ENCODE measurements around the gene ABCA3.
"Not testable (repeated sequence)": the region's sequence is repeated elsewhere in the genome, so short reads cannot be mapped to it uniquely, and the experiment has no call there.

Gene ABCA3

GRCh38 chr16:2277466-2278271, 62.9 kb downstream of the ABCA3 start:
- no peak for DNase-seq

GRCh38 chr16:2276368-2277195, 63.9 kb downstream of the ABCA3 start:
- DNase-seq = no peak

DNA sequence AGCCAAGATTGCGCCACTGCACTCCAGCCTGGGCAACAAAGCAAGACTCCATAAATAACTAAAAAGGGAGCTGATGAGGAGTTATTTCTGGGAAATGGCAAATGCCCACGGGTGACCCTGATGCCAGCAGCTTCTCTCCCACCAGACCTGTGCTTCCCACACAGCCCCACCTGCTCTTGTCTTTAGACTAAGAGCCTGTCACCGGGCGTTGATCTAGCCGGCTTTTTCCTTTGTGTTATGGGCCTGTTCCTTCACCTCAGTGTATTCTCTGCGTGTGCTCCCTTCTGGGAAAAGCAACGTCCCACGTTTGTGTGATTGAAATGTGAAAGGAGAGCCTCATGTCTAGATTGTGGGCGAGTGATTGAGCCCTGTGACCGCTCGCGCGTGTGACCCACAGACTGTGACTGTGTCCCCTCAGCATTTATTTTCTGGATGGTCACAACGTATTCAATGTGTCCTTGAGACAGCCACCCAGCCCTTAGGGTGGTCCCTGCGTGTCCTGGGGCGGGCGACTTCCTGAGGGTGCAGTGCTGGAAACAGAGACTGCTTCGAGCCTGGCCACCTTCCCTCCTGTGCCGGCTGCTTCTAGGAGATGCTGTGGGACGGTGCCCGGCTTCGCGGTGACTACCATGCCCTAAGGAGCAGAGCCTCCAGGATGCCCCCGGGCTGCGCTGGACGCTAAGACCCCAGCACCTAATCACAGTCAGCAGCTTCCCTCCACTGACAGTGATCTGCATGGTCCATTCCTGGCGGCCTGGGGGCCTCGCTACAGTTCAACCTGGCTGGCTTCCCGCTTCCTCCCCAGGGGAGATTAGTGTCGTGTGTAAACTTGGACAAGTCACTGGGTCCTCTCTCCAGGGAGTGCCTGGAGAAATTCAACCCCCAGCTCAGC, 64.8 kb downstream of the ABCA3 start:
- DNase-seq = no peak

DNA sequence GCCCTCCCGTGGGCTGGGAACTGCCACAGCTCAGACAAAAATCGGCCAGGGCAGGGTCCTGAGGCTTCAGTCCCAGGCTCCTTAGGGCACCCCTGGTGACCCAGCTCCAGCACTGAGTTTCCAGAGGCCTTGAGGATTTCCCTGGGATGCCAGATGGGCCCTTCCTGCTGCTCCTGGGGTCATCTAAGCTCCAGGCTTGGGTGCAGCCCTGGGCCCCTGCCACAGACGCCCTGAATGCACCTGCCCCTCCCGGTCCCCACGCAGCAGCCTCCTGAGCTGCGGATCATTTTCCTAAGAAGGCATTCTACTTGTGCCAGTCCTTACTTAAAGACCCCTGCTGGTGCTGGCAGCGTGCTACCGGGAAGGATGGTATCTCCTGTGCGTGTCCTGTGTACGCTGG, 66.6 kb downstream of the ABCA3 start:
- DNase-seq = no peak

- no peak for DNase-seq
Observed at GRCh38 chr16:2273484-2273883, 67.0 kb downstream of the ABCA3 start.

- no peak for DNase-seq
Observed at GRCh38 chr16:2271848-2272461, 68.6 kb downstream of the ABCA3 start.

DNA sequence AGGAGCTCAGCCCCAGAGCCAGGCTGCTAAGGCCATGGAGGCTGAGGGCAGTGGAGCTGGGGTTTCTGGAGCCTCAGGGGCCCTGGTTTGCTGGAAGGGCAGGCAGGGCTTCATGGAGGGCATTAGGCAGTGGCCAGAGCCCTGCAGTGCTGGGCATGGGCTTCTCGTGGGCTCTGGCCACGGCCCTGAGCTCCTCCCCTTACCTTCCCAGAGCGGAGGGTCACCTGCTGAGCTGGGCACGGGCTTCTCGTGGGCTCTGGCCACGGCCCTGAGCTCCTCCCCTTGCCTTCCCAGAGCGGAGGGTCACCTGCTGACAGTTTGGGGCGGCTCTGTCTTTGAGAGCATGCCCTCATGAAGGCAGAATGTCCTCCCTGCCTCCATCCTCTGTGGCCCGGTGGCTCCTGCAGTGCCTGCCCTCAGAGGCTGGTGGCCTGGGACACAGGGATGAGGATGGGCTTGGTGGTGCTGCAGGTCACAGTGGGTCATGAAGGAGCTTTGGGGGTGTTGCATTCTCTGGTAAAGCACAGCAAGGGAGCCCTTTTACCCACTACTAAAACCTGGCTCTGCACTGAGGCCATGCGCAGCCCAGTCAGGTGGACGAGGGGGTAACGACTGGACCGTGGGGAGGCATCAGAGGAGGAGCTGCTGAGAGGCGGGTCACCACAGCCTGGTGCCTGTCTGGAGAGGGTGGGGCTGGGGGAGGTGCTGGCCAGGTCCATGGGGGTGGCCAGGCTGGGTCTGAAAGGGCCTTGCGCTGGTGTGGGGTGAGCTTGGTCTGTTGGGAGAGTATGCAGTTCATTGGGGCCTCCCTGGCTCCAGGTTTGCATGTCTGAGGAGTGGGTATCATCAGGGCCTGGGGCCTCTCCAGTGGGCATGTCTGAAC, 69.7 kb downstream of the ABCA3 start:
- DNase-seq = no peak

DNA sequence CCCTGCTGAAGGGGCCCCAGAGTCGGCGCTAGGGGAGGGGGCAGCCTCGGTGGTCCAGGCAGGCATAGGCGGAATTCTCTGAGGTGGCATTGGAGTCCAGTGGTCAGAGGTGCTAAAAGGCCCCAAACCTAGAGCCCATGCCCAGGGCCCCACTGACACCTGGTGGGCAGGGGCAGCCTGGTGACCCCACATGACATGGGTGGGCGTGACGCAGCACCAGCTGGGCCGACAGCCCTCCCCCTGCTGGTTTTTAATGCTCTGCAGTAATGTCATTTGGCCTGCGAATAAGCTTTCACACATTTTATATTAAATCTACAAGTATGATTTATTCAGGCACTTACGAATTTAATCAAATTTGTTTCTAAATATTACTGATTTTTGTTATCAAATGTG, 70.5 kb downstream of the ABCA3 start:
- no peak for DNase-seq

DNA sequence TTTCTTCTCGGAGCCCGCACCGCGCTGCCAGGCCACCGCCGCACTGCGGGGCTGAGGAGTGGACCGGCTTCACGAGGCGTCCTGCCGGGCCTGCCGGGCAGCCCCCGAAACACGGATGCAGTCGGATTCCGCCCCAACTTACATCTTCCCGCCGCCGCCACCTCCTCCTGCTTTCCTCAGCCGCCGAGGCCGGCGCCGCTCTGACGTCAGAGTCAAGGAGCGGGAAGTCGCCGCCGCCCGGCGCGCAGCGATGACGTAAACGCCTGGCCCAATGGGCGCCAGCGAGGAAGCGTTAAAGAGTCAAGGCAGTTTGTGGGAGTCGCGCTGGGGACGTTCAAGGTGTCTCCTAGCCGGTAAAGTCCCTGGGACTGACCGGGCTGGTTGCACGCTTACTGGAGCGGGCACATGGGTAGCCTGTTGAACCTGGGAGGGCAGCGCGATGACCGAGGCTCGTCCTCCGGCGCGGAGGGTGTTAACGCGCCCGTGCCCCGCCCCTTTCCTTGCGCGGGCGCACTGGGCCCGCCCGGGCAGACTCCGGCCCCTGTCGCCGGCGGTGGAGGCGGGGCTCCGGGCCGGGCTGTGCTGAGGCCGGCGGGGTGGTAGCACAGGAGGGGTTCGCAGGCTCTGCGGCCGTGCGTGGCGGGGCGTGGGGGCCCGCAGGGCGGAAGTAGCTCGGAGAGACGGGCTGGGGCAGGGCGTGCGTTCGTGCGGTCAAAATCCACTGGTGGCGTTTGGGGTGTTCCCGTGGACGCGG, 72.4 kb downstream of the ABCA3 start, which contains the start of gene RNPS1:
Gene RNPS1, minus strand, starts transcription at position 214 of the 754 bp plus-strand sequence. CDS start 3,483 bp downstream, outside the sequence.
- DNase-seq = peak; percentile 93

DNA sequence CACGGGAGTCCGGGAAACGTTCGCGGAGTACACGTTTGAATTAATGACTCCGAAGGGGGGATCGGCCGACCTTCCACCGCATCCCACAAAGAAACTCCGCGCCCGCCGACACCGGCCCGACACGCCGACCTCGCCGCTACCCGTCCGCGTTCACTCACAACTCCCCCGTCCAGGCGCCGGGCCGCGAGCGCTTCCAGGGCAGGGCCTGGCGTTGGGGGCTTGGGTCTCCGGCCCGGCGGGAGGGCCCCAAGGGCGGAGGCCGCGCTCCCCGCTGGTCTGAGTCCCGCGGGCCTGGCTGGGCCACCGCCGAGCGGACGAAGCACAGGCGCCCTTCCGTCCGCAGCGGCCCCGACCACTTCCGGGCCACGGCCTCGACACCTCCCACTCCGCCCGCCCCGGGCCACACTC, 73.0 kb downstream of the ABCA3 start:
- not testable (repeated sequence) for DNase-seq

- not testable (repeated sequence) for DNase-seq
Observed at GRCh38 chr16:2266887-2267286, 73.6 kb downstream of the ABCA3 start.

GRCh38 chr16:2263026-2263425, 77.5 kb downstream of the ABCA3 start:
- DNase-seq = not testable (repeated sequence)

DNA sequence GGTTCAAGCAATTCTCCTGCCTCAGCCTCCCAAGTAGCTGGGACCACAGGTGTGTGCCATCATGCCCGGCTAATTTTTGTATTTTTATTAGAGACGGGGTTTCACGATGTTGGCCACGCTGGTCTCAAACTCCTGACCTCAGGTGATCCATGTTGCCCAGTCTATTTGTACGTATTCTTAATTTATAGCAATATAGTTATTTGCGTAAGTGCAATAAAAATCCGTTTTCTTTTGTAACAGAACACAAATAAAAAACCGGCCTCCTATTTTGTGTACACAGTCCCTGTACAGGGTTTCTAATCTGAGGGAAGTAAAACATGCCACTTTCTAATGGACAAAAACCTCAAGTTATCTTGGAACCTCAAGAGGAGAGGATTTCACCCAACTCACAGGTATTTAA, 80.3 kb downstream of the ABCA3 start:
- no peak for DNase-seq

DNA sequence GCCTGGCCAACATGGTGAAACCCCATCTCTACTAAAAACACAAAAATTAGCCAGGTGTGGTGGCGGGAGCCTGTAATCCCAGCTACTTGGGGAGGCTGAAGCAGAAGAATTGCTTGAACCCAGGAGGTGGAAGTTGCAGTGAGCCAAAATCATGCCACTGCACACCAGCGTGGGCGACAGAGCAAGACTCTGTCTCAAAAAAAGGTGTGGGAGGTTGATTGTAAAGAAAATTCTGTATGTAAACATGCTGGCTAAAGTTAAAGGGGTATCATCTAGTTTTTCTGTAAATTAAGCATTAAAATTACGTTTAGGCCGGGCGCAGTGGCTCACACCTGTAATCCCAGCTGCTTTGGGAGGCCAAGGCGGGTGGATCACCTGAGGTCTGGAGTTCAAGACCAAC, 82.0 kb downstream of the ABCA3 start:
- DNase-seq = not testable (repeated sequence)

- no peak for DNase-seq
Observed at GRCh38 chr16:2257726-2258125, 82.8 kb downstream of the ABCA3 start.

DNA sequence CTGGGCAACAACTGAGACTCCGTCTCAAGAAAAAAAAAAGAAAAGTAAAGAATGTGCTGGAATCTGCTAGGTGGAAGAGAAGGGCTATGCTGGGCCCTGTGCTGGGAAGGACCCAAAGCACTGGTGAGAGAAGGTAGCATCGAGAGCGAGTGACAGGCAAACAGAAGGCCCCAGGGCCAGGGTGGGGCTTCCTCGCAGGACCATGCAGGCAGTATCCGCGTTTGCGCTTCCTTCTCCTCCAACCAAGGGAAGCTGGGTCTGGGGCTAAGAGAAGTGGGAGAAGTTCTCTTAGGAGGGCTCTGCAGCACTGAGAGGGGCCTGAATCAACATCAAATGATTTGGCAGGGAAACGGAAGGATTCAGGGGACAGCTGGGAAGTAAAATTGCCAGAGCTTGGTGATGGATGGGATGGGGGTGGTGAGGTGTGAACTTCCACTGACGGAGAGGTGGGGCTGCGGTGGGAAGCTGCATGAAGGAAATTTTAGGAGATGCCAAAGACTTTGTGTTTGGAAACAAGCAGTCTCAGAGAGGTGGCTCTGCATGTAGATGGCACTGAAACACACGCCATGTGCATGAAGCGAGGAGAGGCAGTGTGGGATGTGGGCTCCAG, 83.9 kb downstream of the ABCA3 start:
- DNase-seq = no peak

DNA sequence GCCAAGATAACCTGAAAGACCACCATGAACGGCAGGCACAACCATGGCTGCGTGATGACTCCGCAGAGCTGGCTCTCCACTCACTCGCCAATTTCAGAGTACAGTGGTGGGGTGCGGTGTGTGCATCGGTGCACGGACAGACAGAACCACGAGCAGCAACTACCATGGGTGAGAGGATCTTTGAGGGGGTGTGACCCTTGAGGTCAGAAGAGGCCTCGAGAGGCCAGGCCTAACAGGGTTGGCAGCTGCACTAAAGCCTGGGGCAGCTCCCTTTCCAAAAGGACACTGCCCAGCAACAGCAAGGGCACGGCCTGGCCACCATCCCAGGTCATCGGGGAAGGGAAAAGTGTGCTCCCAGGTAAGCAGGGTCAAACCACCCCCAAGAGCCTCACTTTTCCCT, 87.2 kb downstream of the ABCA3 start:
- DNase-seq = no peak

GRCh38 chr16:2252806-2253148, 87.8 kb downstream of the ABCA3 start:
- no peak for DNase-seq

GRCh38 chr16:2251296-2252111, 89.0 kb downstream of the ABCA3 start, which contains the start of gene ECI1:
Gene ECI1 (minus strand): TSS chr16:2251587. CDS start chr16:2251566, 21 bp downstream.
- DNase-seq = peak; percentile 76

Data from activated gamma-delta T cell treated with Interleukin-2 at 50 U/mL for 16 hours (primary cell).